SIG-M5 treated with dmso at 0.1 percent for 504 hours (cell line): ENCODE measurements around the gene SUMO1.
A peak's percentile ranks its signal among the peaks of the same experiment; 100 is the strongest.

Experiments
- DNase-seq: peaks from one replicate; lab custom pipeline; 2025; ENCODE audit not compliant: unreplicated experiment; lab: John Stamatoyannopoulos, UW

SUMO1 gene

DNA sequence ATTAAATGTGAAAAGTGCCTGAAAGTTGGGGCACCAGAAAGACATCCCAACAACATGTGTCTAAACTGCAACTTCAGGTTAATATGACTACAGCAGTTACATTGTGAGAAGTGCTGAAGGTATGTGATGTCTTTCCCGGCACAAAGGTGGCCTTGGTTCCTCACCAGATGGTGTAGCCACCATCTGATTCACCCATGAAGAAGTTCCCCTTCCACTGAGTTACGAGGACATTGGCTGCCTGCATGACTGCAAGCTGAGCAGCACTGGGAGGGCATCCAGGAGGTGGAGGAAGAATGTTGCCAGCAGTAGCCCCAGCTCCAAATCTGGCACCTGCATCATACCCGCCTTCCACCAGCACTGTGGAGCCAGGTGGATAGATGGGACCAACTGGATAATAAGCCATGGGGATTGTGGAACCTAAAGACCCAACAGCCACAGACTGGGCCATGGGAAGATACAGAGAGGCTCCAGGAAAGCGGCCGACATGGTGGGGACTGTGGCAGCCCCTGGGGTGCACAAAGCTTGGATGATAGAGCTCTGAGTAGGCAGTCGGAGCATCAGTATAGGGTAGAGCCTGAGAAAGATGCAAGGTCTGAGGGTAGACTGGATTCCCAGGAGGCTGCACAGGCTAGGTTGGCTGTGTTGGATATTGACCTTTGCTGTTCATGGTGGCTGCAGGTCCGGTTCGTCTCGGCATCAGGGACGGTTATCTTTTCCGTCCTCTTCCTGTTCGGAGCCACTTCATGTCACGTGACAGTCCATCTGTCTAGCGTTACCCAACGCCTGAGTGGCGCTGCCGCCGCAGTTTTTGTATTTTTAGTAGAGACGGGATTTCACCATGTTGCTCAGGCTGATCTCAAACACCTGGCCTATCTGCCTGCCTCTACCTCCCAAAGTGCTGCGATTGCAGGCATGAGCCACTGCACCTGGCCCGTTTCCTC lies 36.9 kb downstream of the SUMO1 start:
- no peak for DNase-seq

DNA sequence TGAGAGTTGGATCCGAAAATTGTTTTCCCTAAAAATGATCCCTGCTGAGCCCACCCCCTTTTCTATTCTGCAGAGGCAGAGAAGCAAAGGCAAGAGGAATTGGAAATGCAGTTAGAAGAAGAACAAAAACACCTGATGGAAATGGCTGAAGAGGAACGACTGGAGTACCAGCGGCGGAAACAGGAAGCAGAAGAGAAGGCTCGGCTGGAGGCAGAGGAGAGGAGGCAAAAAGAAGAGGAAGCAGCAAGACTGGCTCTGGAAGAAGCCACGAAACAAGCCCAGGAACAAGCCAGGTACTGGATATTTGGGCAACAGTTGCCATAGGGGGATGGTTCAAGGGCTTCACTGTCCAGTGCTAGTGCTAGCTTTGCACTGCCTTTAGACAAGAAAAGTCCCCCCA lies 41.7 kb downstream of the SUMO1 start:
- peak; percentile 58 for DNase-seq

DNA sequence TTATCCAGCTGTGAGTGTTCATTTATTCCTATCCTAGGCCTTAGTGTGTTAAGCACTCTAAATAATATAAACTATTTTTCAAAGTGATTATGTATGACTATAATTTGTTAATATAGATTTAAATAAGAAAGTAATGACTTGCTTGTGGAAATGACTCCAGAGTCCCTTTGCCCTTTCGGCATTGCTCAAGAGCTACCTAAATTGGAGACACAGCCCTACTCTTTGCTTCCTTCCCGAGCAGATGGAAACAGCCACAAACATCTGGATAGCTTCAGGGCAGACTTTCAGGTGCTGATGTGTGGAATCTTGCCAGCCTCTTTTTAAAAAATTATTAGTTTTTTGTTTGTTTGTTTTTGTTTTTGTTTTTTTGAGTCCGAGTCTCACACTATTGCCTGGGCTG lies 44.0 kb downstream of the SUMO1 start:
- no peak for DNase-seq

DNA sequence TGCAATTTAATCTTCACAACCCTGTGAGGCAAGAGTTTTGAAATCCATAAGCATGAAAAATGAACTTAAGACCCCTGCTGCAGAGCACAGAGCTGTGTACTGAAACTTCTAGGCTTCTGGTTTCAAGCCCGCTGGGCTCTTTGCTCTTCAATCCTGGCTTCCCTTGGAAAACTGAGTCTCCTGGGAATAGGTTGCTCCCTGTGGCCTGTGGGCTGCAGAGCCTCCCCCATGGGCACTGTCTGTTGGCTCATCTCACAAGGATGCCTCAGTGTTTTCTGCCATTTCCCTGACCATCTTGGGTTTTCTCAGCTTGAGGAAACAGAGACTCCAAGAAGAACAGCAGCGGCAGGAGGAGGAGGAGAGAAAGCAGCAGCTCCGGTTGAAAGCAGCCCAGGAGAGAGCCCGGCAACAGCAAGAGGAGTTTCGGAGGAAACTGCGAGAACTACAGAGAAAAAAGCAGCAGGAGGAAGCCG lies 44.5 kb downstream of the SUMO1 start:
- DNase-seq, result no peak

DNA sequence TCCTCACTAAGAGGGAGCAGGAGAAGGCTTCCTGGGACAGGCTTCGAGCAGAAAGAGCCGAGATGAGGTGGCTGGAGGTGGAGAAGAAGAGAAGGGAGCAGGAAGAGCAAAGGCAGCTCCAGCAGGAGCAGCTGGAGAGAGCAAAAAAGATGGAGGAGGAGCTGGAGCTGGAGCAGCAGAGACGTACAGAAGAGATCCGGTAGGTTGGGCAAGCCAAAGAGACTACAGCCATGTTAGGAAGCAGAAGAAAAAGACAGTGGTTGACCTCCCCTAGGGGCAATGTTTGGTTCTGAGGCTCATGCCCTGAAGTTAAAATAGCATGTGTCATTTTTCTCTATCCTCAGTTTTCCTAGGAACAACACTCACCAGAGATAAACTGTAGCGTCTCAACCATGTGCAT lies 45.1 kb downstream of the SUMO1 start:
- no peak for DNase-seq

DNA sequence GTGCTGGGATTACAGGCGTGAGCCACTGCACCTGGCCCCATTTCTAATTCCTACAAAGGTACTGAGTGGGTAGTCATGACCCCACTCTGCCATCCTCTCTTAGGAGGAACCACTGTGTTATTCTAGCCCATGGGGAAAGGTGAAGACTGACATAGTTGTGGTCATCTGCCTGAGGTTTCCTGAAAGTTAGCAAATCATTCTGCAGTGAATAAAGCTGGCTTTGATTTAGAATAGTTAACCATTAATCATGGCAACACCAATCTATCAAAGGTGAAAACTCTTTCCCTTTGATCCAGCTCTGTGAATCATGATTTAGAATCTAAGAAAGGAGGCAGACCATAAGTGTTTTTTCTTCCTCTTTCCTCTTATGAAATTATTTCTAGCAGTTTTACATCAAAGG lies 50.8 kb downstream of the SUMO1 start:
- no peak for DNase-seq

DNA sequence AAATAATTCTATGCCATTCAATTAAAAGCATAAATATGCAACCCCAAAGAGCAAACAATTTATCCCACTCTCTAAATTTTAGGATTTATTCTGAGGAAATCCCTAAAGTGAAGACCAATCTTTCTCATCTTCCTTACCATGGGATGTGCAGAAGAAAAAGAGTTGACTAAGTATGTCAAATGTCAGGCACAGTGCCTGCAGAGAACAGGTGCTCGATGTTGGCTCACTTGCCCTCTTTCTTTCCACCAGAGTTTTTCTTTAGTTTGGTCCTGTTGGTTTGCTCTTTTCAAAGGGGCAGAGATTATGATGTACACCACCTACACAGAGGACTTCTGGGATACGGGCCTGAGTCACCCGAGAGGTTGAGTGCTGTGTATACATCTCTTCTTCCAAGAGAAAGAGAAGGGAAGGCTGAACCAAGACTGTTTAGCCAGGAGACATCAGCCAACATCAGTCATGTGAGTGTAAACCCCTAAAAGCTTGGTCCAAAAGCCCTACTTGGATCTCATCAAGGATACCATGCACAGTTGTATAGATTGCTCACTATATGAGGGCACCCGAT lies 51.7 kb downstream of the SUMO1 start:
- no peak for DNase-seq

DNA sequence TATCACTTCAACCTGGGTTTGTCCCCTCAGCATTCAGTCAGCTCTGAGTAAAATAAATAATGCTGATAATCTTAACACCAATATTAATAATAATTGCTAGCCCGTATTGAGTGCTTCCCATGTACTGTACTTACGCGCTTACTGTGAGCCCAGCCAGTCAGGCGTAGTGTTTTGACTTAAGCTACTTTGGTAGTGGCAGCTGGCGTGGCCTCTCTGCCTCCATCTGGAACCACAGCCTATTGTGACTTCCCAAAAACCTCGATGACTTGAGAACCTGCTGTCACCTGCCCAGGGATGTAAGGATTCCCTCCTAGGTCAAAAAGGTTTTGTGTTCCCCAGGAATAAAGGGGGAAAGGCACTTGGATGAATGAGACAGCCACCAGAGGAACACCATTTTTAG lies 53.2 kb downstream of the SUMO1 start:
- no peak for DNase-seq

DNA sequence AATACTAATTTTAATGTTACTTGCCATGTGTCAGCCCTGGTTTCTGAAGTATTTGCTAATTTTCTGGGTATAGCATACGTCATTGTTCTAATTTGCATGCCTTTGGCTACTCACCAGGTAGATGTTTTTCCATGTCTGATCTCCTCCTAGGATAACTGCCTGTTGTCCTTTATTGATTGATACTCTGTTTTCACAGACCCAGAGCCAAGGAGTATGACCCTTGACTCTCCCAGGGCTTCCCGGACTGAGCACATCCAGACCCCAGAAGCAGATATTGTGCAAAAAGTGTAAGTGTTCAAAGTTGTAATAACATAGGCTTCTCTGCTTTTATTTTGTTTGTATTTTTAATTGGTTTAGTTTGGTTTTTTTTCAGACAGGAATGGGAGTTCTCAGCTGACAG lies 53.8 kb downstream of the SUMO1 start:
- DNase-seq, result no peak

DNA sequence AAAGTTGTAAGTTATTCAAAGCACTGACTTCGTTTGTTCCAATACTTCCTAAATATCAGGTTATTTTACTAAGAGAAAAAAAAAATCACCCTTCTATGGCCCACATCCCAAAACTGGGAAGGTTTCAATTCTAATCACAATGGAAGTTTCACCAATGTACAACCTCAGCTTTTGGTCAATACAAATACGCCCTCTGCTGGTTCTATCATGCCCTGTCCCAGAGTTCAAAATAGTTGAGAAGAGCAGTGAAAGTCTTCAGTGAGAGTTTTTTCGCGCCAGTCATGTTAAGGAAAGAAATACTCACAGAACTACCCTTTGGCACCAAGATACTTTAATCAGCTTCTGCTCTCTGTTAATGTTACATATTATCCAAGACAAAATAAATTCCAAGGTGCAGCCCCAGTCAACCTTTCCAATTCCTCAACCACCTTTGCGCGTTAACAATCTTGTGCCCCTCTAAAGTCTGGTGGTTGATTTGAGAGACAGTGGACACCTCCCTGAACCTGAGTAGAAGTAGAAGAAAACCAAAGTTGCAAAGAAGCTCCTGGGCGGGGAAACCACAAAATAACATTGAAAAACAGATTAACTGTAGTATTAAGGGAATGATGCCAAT lies 59.9 kb downstream of the SUMO1 start:
- peak; percentile 77 for DNase-seq

DNA sequence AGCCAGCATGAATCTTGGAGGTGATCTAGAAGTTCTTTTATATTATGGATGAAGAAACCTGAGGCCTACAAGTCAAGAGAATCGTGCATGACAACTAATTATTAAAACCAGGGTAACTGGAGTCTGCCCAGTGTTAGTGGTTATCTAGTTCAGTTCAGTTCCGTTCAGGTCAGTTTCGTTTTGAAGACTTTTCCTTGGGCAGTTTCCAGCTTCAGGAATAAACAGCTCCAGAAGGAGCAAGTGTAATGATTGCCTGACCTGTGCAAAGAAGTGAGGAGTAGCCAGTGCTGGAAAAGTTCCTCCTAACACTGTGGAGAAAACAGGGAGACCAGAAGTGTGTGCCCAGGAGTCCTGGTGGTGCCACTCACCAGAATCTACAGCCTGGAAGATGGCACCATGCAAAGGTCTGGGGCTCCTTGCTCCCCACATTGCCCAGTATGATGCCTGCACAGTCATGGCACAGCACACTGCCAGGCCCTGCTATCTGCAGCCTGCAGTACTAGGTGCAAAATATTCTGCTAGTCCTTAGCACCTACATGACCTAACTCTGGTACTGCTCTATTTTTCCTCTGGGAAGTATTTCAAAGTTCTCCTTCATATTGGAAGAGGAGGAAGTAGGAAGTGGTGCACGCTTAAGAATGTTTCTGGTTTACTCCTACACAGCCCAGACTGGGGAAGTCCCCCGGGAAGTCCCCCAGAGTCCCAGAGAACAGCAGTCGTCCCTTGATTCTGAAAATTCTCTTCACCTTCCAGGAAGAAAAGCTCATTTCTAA lies 65.8 kb downstream of the SUMO1 start:
- DNase-seq, result no peak

DNA sequence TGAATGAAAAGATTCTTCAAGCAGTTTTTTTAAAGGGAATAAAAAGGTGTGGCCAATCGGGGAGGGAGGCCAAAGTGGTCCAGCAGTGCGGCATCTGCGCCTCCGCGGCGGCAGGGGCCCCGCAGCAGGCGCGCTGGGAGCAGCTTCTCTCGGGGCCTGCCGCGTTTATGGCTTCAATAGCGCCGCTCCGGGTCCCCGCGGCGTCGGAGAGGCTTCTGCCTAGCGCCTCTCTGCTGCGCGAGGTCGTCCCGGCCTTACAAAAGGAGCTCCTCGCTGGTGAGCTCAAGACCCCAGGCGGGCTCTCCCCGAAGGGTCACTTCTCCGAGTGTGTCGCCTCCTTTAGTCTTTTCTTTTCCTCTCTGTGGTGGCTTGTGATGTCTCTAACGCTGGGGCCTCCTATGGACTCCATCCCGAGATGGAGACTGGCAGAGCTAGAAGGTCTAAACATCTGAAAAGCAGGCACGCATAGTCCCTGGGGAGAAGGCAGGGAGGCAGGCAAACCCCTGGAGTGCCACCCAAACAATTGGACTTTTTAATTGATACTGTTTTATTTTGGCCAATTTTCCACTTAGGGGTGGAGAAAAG lies 67.1 kb downstream of the SUMO1 start:
- no peak for DNase-seq

DNA sequence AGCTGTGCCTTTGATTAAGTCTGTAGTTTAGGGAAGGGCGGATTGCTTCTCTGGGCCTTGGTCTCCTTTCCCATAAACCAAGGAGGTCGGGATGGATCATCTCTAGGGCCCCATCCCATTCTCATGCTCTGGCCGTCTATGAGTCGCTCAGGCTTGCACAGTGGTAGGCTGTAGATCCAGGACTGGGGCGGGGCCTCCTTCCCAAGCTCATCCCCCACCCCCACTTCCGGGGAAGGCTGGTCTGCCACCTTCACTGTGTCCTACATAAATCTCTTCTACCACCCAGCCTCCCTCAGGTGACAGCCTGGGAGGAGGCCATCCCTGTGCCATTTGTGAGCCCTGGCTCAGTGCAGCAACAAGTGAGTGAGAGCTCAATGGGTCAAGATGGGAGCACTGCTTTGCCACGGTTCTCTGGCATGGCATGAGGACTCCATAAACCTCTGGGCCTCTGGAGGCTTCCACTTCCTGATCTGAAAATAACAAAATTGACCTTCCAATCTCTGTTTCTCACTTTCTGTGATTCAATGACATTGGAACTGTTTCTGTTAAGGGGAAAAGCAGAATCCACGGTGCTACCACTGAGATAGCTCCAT lies 68.5 kb downstream of the SUMO1 start:
- no peak for DNase-seq

DNA sequence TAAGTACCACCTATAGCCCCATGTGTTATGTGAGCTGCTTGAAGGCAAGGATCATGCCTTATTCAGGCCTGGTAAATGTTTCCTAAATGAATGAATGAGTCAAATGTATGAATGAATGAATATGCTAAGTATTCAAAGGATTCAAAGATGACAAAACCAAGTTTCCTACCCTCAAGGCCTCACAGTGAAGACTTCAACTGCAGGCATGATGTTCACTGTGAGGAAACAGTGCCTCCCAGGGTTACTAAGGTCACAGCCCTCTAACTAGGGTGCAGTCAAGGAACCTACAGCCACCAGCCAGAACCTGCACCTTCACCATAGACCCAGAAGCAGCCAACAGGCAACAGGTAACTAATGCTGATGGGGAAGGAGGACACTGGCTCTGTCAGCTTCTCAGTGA lies 69.3 kb downstream of the SUMO1 start:
- no peak for DNase-seq

DNA sequence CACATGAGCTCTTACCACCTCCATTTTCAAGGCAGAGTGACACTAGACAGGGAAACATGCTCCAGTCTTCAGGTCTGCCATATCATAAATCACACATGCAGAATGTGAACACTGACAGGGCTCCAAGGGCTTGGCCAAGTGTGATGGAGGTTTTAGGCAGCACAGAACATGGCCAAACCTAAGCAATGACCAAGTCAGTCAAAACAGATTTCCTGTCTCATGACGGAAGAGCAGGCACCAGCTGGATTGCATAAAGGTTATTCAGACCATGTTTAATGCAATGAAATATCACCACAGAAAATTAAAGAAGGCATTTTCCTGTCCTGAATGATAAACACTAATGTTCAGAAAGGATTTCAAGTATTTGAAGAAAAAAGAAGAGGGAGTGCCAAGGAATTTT lies 72.5 kb downstream of the SUMO1 start:
- DNase-seq, result no peak

DNA sequence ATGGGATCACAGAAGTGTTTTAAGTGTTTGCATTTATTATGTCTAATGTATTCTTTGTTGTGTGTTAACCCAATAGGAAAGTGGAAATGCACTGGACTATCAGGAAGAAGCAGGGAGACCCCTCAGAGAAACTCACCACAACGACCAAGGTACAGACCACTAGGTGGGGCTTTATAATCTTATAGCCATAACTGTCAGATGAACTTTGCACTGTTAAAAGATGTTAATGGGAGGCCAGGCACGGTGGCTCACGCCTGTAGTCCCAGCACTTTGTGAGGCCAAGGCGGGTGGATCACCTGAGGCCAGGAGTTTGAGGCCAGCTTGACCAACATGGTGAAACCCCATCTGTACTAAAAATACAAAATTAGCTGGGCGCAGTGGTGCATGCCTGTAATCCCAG lies 73.2 kb downstream of the SUMO1 start:
- DNase-seq, result no peak

DNA sequence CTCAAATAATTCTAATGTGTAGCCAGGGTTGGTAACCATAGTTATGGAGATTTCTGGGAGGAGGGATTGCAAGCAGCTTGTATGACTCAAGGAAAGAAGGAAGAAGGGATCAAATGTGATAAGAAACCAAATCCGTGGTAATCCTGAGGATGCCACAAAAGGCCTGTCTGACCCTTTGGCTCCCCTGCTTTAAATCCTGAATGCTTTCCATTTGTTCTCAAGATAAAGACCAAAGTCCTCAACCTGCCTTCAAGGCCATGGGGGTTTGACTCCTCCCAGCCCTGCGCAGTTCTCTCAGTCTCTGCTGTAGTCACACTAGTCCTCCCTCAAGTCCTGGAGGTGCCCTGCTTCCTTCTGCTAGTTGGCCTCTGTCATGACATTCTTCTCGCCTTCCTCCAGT lies 74.0 kb downstream of the SUMO1 start:
- no peak for DNase-seq

DNA sequence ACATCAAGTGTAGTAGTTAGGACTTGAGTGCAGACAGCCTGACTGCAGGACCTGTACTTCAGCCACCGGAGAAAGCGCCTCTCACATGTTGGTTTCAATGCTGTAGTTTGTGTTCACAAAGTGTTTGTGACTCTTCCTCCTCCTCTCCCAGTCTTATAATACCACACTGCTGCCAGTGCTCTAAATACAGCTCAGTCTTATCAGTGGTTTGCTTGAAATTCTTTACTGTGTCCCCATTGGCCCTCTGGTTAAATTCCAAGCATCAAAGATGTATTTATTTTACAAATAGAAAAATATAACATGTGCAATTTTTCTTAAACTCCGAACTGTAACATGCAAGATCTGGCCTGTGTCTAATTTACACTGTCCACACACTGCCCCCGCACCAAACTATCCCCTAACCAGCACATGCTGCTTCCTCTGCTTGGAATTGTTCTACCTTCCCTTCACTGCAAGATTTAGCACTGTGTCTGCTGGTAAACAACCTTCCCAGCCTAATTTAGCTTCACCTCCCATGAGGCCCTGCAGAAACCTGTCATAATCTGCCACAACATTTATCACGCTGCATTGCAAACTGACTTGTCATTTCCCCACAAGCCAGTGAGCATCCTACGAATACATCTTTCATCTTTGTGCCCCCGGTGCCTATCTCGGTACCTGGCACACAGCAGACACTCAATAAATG lies 77.1 kb downstream of the SUMO1 start:
- DNase-seq, result no peak

DNA sequence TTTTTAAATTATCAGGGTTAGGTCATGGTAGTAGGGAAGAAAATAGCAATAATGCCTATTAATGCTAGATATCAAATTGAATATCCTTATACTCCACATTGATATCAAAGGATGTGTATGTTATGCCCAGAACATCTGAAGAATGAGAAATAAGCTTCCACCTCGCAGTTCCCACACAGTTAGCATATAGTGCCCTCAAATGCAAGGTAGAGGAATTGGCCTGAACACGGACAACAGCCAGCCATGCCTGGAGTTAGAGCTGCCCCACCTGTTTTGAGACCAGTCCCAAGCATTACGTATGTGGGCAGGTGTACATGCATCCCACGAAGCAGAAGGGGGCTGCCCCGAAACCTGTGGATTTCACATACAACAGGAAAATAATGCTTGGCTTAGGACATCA lies 79.6 kb downstream of the SUMO1 start:
- no peak for DNase-seq
